Cerebellar cortex (tissue), 1 donor: Measurements from ENCODE around the gene SERPINB7.
"Not testable (repeated sequence)": the region's sequence is repeated elsewhere in the genome, so short reads cannot be mapped to it uniquely, and the experiment has no call there.

Experiments used
- DNase-seq: peaks from one replicate; pipeline ENCODE4 v3.0.0-alpha.2; 2015; ENCODE audit warnings: low spot score

Gene SERPINB7

GRCh38 chr18:63775166-63775730 lies at the start of gene SERPINB7:
Gene SERPINB7 (plus strand): TSS chr18:63775418. CDS start chr18:63782373, 6,955 bp downstream.
- DNase-seq, result no peak

- no peak for DNase-seq
These were observed 49.3 kb upstream of the SERPINB7 start for GRCh38 chr18:63725682-63726480.

GRCh38 chr18:63730773-63731172 lies 44.4 kb upstream of the SERPINB7 start:
- no peak for DNase-seq

- no peak for DNase-seq
These were observed 44.0 kb upstream of the SERPINB7 start for GRCh38 chr18:63731215-63731614.

- no peak for DNase-seq
These were observed 38.3 kb upstream of the SERPINB7 start for GRCh38 chr18:63736876-63737275.

- DNase-seq, result no peak
These were observed 33.4 kb upstream of the SERPINB7 start for GRCh38 chr18:63741769-63742168.

- no peak for DNase-seq
These were observed 28.2 kb upstream of the SERPINB7 start for GRCh38 chr18:63747006-63747405.

GRCh38 chr18:63749489-63749888 lies 25.7 kb upstream of the SERPINB7 start:
- DNase-seq, result no peak

- no peak for DNase-seq
These were observed 22.6 kb upstream of the SERPINB7 start for GRCh38 chr18:63752636-63753035.

- DNase-seq, result no peak
These were observed 21.5 kb upstream of the SERPINB7 start for GRCh38 chr18:63753676-63754075.

GRCh38 chr18:63757541-63757940 lies 17.7 kb upstream of the SERPINB7 start:
- DNase-seq, result no peak

- DNase-seq, result no peak
These were observed 16.5 kb upstream of the SERPINB7 start for GRCh38 chr18:63758615-63759240.

- DNase-seq, result not testable (repeated sequence)
These were observed 15.4 kb upstream of the SERPINB7 start for GRCh38 chr18:63759786-63760185.

- DNase-seq, result no peak
These were observed 12.7 kb upstream of the SERPINB7 start for GRCh38 chr18:63762518-63762917.

- DNase-seq, result no peak
These were observed 11.2 kb upstream of the SERPINB7 start for GRCh38 chr18:63763831-63764600.

- DNase-seq, result no peak
These were observed 9.4 kb upstream of the SERPINB7 start for GRCh38 chr18:63765837-63766236.

- DNase-seq, result no peak
These were observed 1.7 kb upstream of the SERPINB7 start for GRCh38 chr18:63773551-63773950.

GRCh38 chr18:63774511-63774910 lies 707 bp upstream of the SERPINB7 start:
- no peak for DNase-seq

- DNase-seq, result no peak
These were observed 4.2 kb downstream of the SERPINB7 start for GRCh38 chr18:63779386-63779785.

GRCh38 chr18:63783394-63783793 lies 8.2 kb downstream of the SERPINB7 start:
- DNase-seq, result no peak

- no peak for DNase-seq
These were observed 9.7 kb downstream of the SERPINB7 start for GRCh38 chr18:63784787-63785452.

GRCh38 chr18:63787673-63788072 lies 12.5 kb downstream of the SERPINB7 start:
- no peak for DNase-seq
